Lower lobe of right lung (tissue), 2 donors: ENCODE results near the gene PRRX2. TPM values are rescaled to one million over a fixed set of nuclear protein-coding genes. Genes with fewer than 3 reads are reported as not detected.

Experiments
- ATAC-seq, 2 donors: fragments of 200-7000 bp; cut with Tn5 transposase; one replicate each; pipeline ENCODE4 v1.9.1; 2020 to 2022; ENCODE audit warnings: mild to moderate bottlenecking in 2 of 2, moderate library complexity in 2 of 2
- DNase-seq: peaks from one replicate; pipeline ENCODE4 v3.0.0-alpha.2; 2020
- H3K27ac ChIP-seq: fragments of 200-600 bp; one replicate; pipeline ENCODE4 v1.8.0; 2022
- H3K27me3 ChIP-seq: fragments of 200-600 bp; one replicate; pipeline ENCODE4 v1.8.0; 2022; ENCODE audit warnings: low read depth
- H3K36me3 ChIP-seq: fragments of 200-600 bp; one replicate; pipeline ENCODE4 v1.8.0; 2022; ENCODE audit warnings: mild to moderate bottlenecking
- H3K4me1 ChIP-seq: fragments of 200-600 bp; one replicate; pipeline ENCODE4 v1.8.0; 2022
- H3K4me3 ChIP-seq: fragments of 200-600 bp; one replicate; pipeline ENCODE4 v1.8.0; 2022; ENCODE audit warnings: mild to moderate bottlenecking
- H3K9me3 ChIP-seq: fragments of 200-600 bp; one replicate; pipeline ENCODE4 v1.8.0; 2022
- intact Hi-C: fragments of 100-400 bp; cut with DNase I; formaldehyde crosslinking; loops from one replicate; pipeline ENCODE4 v1.11.0; 2022
- total RNA-seq: library from RNA; stranded (reverse); fragmentation: NEBNext Ultra II Directional; extraction: Animal tissue kit (Norgen Biotek cat#: 25700); gene quantifications from one replicate; pipeline ENCODE4 v1.2.1, GENCODE V29; 2021
- TF ChIP-seq, protein P1 (sequence below): fragments of 200-600 bp; IDR thresholded peaks from one replicate; pipeline ENCODE4 v1.8.0; 2022; ENCODE audit warnings: antibody characterized with exemption, mild to moderate bottlenecking
- donor health status: DM: no; HTN: yes; CAD: no; lungs with severe emphysema.

The PRRX2 gene
- total RNA-seq, 1 donor from 2014 or later = 2.5 TPM

DNA sequence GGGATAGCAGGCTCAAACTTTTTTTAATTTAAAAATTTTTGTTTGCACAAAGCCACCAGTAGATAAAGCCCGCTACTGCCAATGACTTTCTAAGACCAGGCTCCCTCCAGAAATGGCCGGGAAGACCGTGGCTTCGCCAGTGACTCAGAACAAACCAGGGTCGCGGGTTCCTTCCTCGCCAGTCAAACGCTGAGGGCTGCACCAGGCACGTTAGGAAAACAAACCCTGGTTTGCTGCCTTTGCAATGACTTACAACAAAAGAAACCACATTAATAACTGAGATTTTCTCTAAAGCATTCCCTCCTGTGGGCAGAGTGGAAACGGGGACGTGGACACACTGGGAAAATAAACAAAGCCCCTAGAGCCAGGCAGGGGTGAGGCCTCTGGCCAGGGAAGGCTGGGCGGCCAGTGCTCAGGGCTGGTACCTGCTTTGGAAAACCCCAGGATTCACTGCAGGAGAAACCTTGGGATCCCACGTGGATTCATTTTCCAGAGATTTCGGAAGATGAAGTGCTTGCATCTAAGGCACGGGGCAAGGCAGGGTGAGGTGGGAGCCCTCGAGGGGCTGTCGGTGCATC lies 3.8 kb downstream of the PRRX2 start:
- Histone ChIP-seq H3K4me1 (peaks cover 3% of the 10 kb centered on the region), H3K27me3 (peaks cover 36% of the 10 kb centered on the region), H3K36me3 (no peaks in the 10 kb centered on the region), H3K27ac (no peak overlapping the region), H3K9me3 (no peaks in the 10 kb centered on the region), H3K4me3 (no peak overlapping the region)
- DNase-seq (no peak), ATAC-seq (no peak)
- TF ChIP-seq, protein P1, sequence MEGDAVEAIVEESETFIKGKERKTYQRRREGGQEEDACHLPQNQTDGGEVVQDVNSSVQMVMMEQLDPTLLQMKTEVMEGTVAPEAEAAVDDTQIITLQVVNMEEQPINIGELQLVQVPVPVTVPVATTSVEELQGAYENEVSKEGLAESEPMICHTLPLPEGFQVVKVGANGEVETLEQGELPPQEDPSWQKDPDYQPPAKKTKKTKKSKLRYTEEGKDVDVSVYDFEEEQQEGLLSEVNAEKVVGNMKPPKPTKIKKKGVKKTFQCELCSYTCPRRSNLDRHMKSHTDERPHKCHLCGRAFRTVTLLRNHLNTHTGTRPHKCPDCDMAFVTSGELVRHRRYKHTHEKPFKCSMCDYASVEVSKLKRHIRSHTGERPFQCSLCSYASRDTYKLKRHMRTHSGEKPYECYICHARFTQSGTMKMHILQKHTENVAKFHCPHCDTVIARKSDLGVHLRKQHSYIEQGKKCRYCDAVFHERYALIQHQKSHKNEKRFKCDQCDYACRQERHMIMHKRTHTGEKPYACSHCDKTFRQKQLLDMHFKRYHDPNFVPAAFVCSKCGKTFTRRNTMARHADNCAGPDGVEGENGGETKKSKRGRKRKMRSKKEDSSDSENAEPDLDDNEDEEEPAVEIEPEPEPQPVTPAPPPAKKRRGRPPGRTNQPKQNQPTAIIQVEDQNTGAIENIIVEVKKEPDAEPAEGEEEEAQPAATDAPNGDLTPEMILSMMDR = no peak
- intact Hi-C loops = no loop called here

DNA sequence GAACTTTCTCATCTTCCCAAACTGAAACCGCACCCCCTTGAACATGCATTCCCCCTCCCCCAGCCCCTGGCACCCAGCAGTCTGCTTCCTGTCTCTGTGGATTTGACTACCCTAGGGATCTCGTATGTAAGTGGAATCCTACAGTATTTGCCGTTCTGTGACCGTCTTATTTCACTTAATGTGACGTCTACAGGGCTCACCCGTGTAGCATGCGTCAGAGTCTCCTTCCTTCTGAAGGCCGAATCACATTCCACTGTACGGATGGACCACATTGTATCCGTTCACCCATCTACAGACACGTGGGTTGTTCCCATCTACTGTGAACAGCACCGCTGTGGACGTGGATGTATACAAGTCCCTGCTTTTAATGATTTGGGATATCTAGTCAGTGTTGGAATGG lies 4.5 kb downstream of the PRRX2 start:
- H3K4me1 ChIP-seq = peaks cover 3% of the 10 kb centered on the region
- no peaks in the 10 kb centered on the region for H3K36me3 ChIP-seq
- intact Hi-C loops = no loop called here
- H3K27ac ChIP-seq = no peak overlapping the region
- H3K27me3 ChIP-seq = peaks cover 38% of the 10 kb centered on the region
- no peak for ATAC-seq
- no peak for DNase-seq
- H3K9me3 ChIP-seq = no peaks in the 10 kb centered on the region
- H3K4me3 ChIP-seq = no peak overlapping the region
- TF ChIP-seq, protein P1 = no peak

DNA sequence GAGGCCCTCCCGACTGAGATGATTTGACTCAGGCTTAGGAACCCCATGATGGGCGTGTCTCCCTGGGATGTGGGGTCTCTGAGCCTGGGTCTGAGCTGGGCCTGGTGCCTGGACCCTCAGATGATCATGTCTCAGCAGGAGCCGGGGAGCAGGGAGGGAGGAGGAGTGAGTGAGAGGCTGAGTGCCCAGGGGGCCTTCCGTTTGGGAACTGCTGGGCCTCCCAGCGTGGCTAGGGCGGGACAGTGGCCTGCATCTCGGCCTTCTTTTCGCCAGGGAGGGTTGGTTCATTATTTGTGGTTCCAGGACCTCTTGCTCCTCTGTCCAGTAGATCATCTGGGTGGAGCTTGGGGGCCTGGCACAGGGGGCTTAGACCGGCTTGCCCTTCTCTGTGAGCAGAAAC lies 5.6 kb downstream of the PRRX2 start:
- no peaks in the 10 kb centered on the region for H3K36me3 ChIP-seq
- intact Hi-C loops = no loop called here
- ATAC-seq = no peak
- H3K4me3 ChIP-seq = no peak overlapping the region
- H3K9me3 ChIP-seq = no peaks in the 10 kb centered on the region
- peaks cover 38% of the 10 kb centered on the region for H3K27me3 ChIP-seq
- no peak overlapping the region for H3K27ac ChIP-seq
- peaks cover 3% of the 10 kb centered on the region for H3K4me1 ChIP-seq
- TF ChIP-seq, protein P1 = no peak
- DNase-seq = no peak

DNA sequence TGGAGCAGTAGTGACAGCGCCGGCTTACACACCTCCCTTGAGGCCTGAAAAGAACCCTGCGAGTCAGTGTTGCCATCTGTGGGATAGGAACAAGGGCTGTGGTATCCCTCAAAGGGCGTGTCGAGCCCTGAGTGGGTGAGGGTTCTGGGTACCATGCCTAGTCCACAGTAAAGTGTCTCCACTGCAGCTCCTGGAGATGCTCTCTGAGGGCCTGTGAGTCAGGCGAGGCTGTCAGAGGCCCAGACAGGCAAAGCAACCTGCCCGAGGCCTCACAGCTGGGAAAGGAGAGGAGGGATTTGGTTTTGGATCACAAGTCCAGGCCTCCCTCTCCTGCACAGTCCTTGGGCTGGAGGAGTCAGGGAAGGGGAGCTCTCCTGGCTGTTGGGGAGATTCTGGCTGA lies 6.1 kb downstream of the PRRX2 start:
- intact Hi-C loops = no loop called here
- TF ChIP-seq, protein P1 = no peak
- H3K9me3 ChIP-seq = no peaks in the 10 kb centered on the region
- no peaks in the 10 kb centered on the region for H3K4me1 ChIP-seq
- H3K27ac ChIP-seq = no peak overlapping the region
- H3K36me3 ChIP-seq = no peaks in the 10 kb centered on the region
- DNase-seq (no peak), ATAC-seq (no peak)
- peaks cover 33% of the 10 kb centered on the region for H3K27me3 ChIP-seq
- no peak overlapping the region for H3K4me3 ChIP-seq

DNA sequence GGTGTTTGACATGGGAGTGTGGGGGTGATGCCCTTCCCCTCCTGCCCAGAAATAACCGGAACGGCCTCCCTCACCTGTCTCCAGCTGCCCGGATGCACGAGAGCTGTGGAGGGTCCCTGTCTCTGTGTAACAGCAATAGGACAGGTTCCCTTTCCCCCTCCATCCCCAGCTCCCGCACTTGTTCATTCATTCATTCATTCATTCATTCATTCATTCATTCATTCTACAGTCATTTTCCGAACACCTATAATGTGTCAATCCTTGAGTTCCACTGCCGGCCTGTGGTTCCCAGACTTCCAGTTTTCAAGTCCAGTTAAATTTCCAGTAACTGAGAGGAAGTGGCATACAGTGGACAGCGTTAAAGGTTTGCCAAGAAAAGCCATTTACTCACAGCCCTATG lies 7.3 kb downstream of the PRRX2 start:
- intact Hi-C loops = no loop called here
- TF ChIP-seq, protein P1 = no peak
- H3K27me3 ChIP-seq = peaks cover 21% of the 10 kb centered on the region
- ATAC-seq = no peak
- H3K9me3 ChIP-seq = no peaks in the 10 kb centered on the region
- DNase-seq = no peak
- no peaks in the 10 kb centered on the region for H3K36me3 ChIP-seq
- H3K4me3 ChIP-seq = no peak overlapping the region
- no peak overlapping the region for H3K27ac ChIP-seq
- H3K4me1 ChIP-seq = no peaks in the 10 kb centered on the region
